ENCODE results near the gene CYBRD1. TPM values are rescaled to one million over a fixed set of nuclear protein-coding genes. Genes with fewer than 3 reads are reported as not detected.

The CYBRD1 gene
- total RNA-seq, 2 donors from 2014 or later = 34.6 to 59.7 TPM

GRCh38 chr2:171579481-171579880, 57.2 kb downstream of the CYBRD1 start:
- no peaks in the 10 kb centered on the region for H3K27me3 ChIP-seq
- H3K36me3 ChIP-seq (replicated peaks in 1 of 2; ENCODE audit: insufficient read depth in 1 of 2, low read depth in 2 of 2) = no peaks in the 10 kb centered on the region

GRCh38 chr2:171583566-171583965, 61.3 kb downstream of the CYBRD1 start:
- TF ChIP-seq CTCF (IDR thresholded peaks at IDR 0.05) (no peak), POLR2A (IDR thresholded peaks at IDR 0.05) (no peak)
- DNase-seq = no peak
- Histone ChIP-seq H3K4me1 (no peaks in the 10 kb centered on the region), H3K9me3 (no peaks in the 10 kb centered on the region), H3K27ac (no peak overlapping the region), H3K4me3 (no peak overlapping the region), H3K36me3 (replicated peaks in 1 of 2; ENCODE audit: insufficient read depth in 1 of 2, low read depth in 2 of 2) (no peaks in the 10 kb centered on the region), H3K27me3 (no peaks in the 10 kb centered on the region)
- no peak for ATAC-seq
- WGBS, 2 donors = 82 to 83% methylated on average over 1 of the region's 1 CpG
- intact Hi-C loops (cut with DNase I) = no loop called here

More at GRCh38 chr2:171579481-171579880, 57.2 kb downstream of the CYBRD1 start:
- WGBS, 2 donors = 80 to 93% methylated on average over 1 of the region's 1 CpG
- Histone ChIP-seq H3K27ac (no peak overlapping the region), H3K9me3 (no peaks in the 10 kb centered on the region), H3K4me1 (no peaks in the 10 kb centered on the region), H3K4me3 (no peak overlapping the region)
- TF ChIP-seq POLR2A (IDR thresholded peaks at IDR 0.05) (no peak), CTCF (IDR thresholded peaks at IDR 0.05) (no peak)
- intact Hi-C loops (cut with DNase I) = no loop called here
- ATAC-seq = no peak
- no peak for DNase-seq

GRCh38 chr2:171584001-171584400, 61.7 kb downstream of the CYBRD1 start:
- Histone ChIP-seq H3K27ac (no peak overlapping the region), H3K27me3 (no peaks in the 10 kb centered on the region), H3K4me1 (no peaks in the 10 kb centered on the region), H3K36me3 (replicated peaks in 1 of 2; ENCODE audit: insufficient read depth in 1 of 2, low read depth in 2 of 2) (no peaks in the 10 kb centered on the region), H3K9me3 (no peaks in the 10 kb centered on the region), H3K4me3 (no peak overlapping the region)
- intact Hi-C loops (cut with DNase I) = no loop called here
- 81 to 82% methylated on average over 1 of the region's 1 CpG for WGBS, 2 donors
- ATAC-seq (no peak), DNase-seq (no peak)
- TF ChIP-seq POLR2A (IDR thresholded peaks at IDR 0.05) = no peak
- TF ChIP-seq CTCF (IDR thresholded peaks at IDR 0.05) = no peak

GRCh38 chr2:171587132-171587531, 64.9 kb downstream of the CYBRD1 start:
- no peak overlapping the region for H3K27ac ChIP-seq
- H3K4me3 ChIP-seq = no peak overlapping the region
- ATAC-seq (no peak), DNase-seq (no peak)
- TF ChIP-seq POLR2A (IDR thresholded peaks at IDR 0.05) (no peak), CTCF (IDR thresholded peaks at IDR 0.05) (no peak)
- no peaks in the 10 kb centered on the region for H3K27me3 ChIP-seq
- intact Hi-C loops (cut with DNase I) = no loop called here
- no peaks in the 10 kb centered on the region for H3K9me3 ChIP-seq
- H3K4me1 ChIP-seq = no peaks in the 10 kb centered on the region
- no peaks in the 10 kb centered on the region for H3K36me3 ChIP-seq (replicated peaks in 1 of 2; ENCODE audit: insufficient read depth in 1 of 2, low read depth in 2 of 2)
- 78 to 86% methylated on average over 4 of the region's 4 CpGs for WGBS, 2 donors

GRCh38 chr2:171587567-171587966, 65.3 kb downstream of the CYBRD1 start:
- WGBS, 2 donors = 65 to 80% methylated on average over 4 of the region's 4 CpGs
- Histone ChIP-seq H3K27ac (no peak overlapping the region), H3K4me3 (no peak overlapping the region), H3K36me3 (replicated peaks in 1 of 2; ENCODE audit: insufficient read depth in 1 of 2, low read depth in 2 of 2) (no peaks in the 10 kb centered on the region), H3K4me1 (no peaks in the 10 kb centered on the region), H3K9me3 (no peaks in the 10 kb centered on the region), H3K27me3 (no peaks in the 10 kb centered on the region)
- TF ChIP-seq POLR2A (IDR thresholded peaks at IDR 0.05) (no peak), CTCF (IDR thresholded peaks at IDR 0.05) (no peak)
- DNase-seq (no peak), ATAC-seq (no peak)
- intact Hi-C loops (cut with DNase I) = no loop called here
